HG02623 (cell line): ENCODE measurements around the gene TEX35.
"Not testable (repeated sequence)": the region's sequence is repeated elsewhere in the genome, so short reads cannot be mapped to it uniquely, and the experiment has no call there.

ENCODE experiments used
- ATAC-seq: cut with Tn5 transposase; IDR thresholded peaks from one replicate; pipeline ENCODE4 v1.9.1; 2021; ENCODE audit warnings: moderate library complexity; ENCODE audit not compliant: unreplicated experiment

Gene TEX35

DNA sequence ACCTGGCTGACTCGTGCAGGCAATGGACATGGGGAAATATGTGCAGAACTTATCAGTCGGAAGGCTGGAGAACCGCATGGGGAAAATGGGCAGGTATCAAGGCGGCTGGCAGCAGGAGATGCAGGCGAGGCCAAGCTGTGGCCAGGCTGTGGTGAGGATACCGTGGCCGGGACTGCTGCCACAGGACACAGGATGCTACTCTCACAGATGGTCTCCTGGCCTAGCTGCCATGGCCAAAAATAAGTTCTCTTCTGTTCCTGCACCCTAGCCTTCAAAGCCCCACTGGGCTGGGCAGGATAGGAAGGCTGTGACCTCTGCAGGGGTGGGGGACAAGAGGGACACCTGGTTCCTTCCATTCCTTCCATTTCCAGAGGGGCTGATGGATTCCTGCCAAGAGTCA is 26.4 kb downstream of the TEX35 start:
- ATAC-seq: no peak

DNA sequence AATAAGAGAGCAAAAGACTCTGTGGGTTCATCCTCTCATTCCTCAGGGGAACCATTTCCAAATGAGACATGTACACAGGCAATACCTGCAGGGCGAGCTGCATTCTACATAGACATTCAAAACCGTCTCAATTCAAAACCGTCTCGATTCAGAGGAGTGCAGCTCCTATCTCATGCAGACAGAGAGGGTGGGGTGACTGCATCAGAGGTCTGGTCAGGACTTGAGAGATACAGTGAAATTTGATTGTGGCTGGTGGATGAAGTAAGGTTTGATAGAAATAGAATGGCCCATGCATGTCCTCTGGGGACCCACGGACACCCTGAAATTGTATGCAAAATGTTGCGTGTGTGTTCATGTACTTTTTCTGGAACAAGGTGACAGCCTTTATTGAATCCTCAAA is 27.3 kb downstream of the TEX35 start:
- no peak for ATAC-seq

DNA sequence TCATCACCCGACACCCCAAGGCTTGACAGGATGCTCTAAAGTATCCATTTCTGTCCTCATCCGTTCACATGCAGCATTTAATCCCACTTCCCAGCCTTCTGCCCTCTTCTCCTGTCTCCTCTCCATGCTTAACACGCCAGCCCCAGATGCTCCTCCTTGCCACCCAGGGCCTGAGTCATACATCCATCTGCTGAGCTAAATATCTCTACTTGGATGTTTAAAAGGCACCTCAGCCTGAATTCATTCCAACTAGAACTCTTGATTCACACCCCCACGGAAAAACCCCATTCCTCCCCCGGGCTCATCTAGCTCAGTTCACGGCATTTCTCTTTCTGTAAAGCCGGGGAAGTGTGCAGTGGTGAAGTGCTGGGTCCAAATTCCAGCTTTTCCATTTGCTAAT is 27.7 kb downstream of the TEX35 start:
- no peak for ATAC-seq

DNA sequence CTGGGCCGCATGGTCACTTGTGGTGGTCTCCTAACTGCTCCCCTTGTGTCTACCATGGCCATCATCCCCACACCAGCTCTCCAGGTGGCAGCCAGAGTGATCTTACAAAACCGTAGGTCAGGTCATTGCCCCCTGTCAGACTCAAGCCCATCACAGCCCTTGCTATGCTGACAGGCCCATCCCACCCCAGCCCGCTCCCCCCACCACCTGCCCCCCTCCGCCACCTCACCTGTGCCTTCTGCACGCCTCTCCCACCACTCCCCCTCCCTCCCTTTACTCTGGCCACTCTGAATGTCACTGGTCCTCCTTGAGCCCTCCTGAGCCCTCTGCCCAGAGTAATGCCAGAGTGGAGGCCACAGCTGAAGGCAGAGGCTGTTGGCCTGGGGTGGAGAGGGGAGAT is 28.5 kb downstream of the TEX35 start:
- ATAC-seq: no peak

DNA sequence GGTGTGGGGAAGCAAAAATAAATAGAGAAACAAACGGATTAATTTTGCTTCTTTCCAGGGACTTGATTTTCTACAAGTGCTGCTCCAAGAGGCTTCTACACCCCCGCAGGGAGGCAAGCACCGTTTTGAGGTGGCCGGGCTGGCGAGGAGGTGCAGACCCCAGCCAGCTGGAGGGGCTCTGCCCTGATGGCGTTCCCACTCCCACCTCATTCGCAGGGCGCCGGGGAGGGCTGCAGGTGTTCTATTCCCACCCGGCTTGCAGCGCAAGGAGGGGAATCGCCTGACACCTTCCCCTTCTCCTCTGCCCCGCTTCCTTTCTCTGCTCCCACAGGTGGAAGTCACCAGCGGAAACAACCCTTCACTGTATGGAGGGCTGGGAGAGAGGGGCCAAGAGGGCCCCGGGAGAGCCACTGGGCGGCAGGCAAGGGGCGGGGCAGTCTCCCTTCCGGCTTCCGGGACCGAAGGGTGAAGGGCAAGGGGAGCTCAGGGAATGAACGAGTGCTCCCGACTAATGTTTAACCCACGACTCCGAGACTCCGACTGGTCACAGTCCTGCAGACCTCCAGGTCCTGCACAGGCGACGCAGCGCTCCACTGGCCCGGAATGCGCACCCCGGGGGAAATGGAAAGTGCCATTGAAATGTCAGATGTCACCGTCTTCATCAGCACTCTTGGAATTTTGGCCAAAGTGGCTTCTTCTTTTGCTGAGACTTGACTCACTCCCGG is 29.1 kb downstream of the TEX35 start:
- ATAC-seq: no peak

DNA sequence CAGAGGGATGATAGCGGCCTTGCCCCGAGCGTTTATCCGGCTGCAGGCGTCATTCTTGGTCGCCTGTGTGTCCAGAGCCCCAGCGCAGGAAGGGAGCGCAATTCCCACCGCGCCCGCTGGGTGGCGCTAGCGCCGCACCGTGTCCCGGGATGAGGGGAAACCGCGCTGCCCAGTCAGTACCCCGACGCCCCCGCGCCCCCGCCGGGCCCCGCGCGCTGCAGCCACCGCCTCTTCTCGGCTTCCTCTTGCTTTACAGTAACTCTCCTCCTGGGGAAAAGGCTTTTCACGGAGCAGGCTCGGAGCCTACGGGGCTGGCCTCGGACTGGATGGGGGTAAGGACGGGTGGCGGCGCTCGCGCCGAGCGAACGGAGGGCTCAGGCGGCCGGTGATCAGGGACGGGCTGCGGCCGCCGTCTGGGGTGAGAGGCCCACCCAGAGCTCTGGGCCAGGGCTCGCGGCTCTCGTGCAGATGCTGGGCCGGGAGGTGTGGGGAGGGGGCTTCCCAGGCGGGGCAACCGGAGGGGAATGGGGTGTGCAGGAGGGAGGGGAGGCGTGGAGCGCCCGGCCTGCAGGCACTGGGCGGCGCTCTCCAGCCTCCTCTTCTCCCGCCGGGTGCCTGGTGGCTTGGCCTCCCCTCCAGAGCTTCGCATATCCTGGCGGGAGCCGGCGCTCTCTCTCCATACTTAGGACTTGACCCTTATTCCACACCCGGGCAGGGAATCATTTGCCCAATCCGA is 29.8 kb downstream of the TEX35 start:
- ATAC-seq: peak; percentile 73

DNA sequence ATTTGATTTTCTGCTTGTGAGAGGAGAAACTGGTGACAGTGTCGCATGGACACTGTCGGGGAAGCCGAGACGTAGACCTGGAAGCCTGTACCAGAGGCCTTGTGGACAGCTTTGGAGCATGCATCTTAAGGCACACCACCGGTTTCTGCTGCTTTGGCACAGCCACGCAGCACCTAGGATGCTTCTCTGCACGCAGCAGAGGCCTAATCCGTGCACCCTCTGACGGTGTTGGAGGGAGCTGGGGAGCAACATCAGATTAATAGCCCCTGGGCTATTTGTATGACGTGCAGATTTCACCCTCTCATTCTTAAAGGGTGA is 30.3 kb downstream of the TEX35 start:
- peak; percentile 32 for ATAC-seq

DNA sequence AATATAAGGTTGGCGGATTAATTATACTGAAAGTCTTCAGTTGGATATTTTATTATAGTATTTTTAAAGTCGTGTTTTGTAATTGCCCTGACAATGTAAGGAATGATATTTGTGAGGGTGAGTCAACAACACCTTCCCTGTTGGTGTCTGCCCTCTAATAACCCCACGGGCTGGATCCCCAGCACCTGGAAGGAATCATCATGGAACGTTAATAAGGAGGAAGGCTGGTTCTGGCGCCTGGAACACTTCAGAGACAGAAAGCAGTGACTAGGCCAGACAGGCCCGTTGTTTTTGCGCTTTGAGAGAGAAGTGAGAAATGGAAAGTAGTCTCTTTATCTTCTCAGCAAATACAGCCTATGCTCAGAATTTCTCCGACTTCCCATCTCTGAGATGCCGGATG is 31.6 kb downstream of the TEX35 start:
- no peak for ATAC-seq

DNA sequence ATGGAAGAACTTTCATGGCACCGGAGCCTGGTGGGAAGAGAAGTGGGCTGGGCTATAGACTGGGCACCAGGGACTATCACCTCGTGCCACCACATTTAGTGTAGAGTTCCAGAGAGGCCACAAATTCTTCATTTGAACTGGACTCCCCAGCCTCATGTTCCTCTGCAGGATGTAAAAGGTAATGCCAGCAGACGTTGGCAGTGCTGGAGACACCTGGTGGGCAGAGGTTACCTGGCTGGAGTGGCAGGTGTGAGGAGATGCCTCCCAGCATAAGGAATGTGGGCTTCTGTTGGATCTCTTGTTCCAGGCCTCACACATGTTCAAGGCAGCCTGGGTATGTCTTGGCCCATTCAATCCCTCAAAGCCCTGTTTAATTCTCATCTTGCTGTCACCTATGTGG is 35.2 kb downstream of the TEX35 start:
- ATAC-seq: no peak

DNA sequence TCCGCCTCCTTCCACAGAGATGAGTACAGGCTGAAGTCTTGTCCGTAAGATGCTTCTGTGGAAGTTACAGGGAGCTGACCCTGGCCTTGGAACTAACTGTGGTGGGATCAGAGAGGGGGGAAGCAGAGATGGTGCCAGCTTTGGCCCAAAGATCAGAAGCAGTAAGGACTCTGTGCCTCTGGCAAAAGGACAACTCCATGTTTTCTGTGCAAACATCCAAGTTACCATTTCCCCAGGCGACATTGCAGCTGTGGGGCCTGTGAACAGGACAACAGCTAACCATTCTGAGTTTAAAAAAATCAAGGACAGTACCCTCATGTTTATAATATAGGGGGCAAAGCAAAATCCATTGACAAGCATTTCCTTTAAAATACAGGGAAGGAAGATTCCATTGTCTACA is 38.4 kb downstream of the TEX35 start:
- ATAC-seq: no peak

DNA sequence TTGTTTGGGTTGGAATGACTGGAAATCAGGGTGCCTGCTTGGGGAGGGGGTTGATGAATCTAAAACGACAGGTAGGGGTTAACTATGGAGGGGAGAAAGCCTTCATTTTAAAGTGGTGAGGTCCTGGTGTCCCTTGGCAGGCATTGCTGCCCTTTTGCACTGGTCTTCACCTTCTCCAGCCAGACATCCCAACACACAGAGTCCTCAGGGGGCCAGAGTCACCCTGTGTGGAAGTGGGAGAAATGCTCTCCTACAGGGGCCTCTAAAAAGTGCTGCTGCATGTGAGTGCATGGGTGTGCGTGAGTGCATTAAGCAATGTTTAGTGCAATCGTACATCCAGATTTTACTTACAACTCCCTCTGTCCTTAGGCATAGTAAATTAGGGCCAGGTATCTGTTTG is 39.0 kb downstream of the TEX35 start:
- ATAC-seq: no peak

DNA sequence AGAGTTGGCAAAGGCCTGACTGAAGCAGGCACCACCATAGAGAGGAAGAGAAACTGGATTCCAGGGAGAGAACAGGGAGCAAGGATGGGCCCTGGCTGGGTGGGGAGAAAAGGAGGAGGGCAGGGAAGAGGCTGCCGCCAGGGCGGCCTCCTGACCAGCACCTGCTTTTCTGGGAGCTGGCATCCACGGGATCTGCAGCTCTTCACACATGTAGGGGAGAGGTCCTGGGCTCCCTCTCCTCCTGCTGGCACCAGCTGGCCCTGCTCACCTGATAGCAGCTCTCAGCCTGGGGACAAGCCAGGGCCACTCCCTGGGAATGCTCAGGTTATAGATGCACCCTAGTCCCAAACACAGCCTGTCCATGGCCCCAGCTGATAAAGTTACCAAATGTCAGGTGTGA is 39.9 kb downstream of the TEX35 start:
- no peak for ATAC-seq

DNA sequence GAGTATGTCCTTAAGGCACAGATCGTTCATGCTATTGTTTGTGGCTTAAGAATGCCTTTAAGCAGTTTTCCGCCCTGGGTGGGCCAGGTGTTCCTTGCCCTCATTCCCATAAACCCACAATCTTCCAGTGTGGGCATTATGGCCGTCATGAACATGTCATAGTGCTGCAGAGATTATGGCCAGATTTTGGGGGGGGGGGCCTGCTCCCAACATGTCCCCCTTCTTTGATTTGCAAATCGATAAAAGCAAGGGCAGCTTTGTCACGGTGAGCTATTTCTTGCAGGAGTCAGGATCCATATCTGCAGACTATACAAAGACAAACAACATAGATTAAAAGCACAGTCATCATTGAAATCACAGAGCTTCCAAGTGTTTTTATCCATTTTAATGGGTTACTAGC is 41.4 kb downstream of the TEX35 start:
- not testable (repeated sequence) for ATAC-seq

DNA sequence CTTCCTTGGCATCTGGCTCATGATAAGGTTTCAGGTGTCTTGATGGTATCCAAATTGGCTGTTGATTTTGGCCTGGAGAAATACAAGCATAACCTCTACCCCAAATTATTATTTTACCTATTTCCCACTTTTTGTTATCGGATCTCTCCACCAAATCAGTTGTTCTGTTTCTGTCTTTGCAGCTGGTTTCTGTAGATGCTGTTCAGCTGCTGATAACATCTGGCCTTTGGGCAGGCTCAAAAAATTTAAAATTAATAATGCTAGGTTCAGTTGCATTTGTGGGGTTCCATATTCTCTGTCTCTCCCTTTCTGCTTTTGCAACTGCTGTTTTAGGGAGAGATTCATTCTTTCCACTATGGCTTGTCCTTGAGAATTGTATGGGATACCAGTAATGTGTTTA is 42.7 kb downstream of the TEX35 start:
- ATAC-seq: not testable (repeated sequence)

DNA sequence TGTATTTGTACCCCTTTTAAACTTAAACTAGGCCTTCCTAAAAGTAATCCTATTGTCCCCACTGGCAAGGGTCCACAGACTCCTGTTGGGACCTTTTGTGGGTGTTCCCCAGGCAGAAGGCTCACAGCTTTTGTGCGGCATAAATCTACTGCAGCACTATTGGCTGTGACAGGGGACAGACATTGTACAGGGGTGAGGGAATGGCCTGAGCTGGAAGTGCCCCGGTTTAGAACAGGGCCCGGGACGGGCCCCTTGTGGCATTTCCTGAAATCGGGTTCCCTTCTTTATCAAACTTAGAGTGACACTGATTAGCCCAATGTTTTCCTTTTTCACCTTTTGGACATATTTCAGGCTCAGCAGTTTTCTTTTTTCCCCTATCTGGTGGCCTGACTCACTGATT is 45.9 kb downstream of the TEX35 start:
- ATAC-seq: not testable (repeated sequence)

DNA sequence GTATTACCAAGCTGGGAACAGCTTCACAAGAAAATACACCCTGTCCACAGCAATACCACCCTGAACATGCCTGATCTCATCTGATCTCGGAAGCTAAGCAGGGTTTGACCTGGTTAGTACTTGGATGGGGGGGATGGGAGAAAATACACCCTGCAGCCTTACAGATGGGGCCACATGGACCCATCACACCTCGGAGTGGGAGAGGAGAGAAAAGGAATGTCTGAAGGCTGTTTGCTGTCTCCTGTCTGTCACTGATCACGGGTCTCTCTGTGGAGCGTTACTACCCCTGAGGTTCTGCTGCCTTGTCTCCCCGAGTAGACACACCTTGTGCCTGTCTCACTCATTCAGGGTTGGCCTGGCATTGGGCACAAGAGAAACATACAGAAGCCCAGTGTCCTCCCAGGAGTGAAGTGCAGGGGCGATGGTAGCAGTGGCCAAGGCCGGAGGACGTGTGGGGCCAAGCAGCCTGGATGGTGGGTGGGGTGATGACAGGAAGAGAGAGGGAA is 48.0 kb downstream of the TEX35 start:
- no peak for ATAC-seq

DNA sequence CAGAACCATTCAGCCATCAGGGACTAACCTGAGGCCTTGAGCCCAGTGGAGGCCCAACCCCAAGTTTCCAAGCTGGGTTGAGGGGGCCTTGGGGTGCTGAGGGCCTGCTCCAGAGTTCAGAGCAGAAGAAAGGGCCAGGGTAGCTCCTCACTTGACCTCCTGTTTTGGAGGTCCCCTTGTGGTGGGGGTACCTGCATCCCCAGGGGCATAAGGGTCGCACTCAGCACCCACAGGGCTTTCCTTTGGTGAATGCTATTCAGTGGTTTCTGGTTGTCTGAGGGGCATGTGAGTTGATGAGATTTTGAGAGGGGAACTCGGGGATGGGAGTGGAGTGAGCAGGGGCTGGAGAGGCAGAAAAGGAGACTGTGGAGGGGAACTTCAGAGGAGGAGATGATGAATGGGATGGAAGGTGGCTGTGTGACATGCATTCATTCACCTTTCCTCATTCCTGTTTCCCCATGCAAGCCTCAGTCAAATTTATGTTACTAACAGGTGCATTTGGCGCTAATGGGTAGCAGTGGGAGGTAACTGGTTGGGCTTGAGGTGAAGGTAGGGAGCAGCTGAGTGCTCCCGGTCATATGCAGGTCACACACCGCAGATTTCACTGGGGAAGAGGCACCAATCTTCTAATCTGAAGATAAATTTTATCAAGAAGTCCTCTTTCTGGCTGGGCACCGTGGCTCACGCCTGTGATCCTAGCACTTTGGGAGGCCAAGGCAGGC is 50.4 kb downstream of the TEX35 start:
- ATAC-seq: no peak

DNA sequence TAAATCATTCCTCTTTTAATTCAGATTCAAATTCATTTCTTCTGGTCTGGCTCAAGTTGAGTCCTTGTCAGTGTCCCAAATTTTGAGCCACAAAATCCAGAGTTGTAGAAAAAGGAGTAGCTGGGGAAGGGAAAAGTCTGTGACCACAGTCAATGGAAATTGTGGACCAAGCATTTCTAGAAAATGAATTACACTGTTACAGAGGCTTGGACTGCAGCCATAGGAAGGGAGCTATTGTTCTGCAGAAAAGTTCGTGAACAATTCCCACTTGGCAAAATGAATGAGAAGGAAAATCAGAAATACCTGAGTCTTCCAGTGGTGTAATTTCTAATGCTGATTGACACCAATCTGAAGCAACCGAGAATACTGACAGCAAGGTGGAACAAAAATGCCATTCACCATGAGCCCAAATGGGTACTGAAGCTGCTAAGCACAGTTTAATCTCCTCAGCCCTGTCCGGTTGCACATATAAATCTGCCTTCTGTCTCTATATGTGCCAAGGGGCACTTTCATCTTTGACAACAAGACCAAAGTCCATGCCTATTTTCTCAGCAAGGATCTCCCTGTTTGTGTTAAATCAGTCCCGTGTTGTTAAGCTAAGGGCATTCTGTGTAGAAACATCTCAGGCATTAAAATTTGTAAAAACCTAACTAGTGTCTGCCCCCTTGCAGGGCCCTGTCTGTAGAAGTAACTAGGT is 51.3 kb downstream of the TEX35 start:
- ATAC-seq: no peak

DNA sequence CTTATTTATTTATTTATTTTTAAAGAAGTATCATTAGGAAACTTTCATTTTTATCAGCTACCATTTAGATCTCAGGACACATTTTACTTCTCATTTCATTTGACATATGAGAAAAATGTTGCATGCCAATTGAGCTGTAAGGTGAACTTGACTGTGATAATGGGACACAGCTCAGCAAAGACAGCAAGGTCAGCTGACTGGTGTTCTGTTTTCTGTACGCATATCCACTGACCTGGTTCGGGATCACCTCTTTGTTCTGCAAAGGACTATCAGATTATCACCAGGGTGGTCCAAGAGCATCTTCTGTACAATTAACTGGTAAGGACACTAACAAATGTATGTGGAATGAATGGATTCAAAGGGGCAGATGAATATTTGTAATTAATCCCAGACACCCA is 51.9 kb downstream of the TEX35 start:
- no peak for ATAC-seq

DNA sequence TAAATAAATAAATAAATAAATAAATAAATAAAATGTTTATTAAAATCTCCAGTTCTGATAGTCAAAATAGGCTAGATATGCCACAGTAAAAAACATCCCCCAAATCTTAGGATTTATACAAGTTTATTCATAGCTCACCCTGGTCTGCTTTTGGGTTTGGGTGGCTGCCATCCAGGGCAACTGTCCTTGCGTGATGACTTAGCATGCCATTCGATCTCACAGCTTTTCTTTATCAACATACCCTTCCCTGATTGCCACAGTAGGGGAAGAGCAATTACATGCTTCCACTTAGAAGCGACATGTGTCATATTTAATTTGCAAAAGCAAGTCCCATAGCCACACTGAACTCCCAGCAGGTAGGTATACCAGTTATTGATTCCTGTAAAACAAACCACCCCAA is 52.7 kb downstream of the TEX35 start:
- no peak for ATAC-seq

DNA sequence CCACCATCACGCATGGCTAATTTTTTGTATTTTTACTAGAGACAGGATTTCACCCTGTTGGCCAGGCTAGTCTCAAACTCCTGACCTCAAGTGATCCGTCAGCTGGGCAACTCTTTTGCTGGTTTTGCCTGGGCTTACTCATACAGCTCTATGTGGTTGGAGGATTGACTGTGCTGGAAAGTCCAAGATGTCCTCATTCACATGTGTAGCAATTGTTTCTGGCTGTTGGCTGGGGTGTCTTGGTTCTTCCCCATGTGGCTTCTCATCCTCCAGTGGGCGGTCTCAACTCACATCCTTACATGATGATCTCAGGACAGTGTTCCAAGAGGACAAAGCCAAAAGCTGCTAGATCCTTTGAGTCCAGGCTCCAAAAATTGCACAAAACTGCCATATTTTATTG is 53.3 kb downstream of the TEX35 start:
- ATAC-seq: peak; percentile 90
